ENCODE data around the gene PRORP.

Gene PRORP

GRCh38 chr14:35124127-35124526, 1.8 kb downstream of the PRORP start:
- no peaks in the 10 kb centered on the region for H3K9me3 ChIP-seq (replicated peaks; ENCODE audit: insufficient read depth, low read length)
- no peaks in the 10 kb centered on the region for H3K27me3 ChIP-seq (replicated peaks; ENCODE audit: insufficient read depth, low read length)
- H3K4me2 ChIP-seq (ENCODE audit: low read depth, low read length), result peak overlapping the region; percentile 68
- H3K27ac ChIP-seq (ENCODE audit: low read length), result no peak overlapping the region
- peaks cover 10% of the 10 kb centered on the region; the same call in 1 of the 2 replicates for H3F3A ChIP-seq (ENCODE audit: insufficient read depth, low read length)
- no peaks in the 10 kb centered on the region for H4K20me1 ChIP-seq (ENCODE audit: insufficient read depth, low read length)
- peaks cover 9% of the 10 kb centered on the region for H3K79me2 ChIP-seq (ENCODE audit: low read length)
- DNase-seq, result no peak
- no peaks in the 10 kb centered on the region for H3K9me2 ChIP-seq (replicated peaks; ENCODE audit: insufficient read depth, low read length)
- TF ChIP-seq EZH2 (optimal IDR thresholded peaks at IDR 0.05; ENCODE audit: low read depth, low read length) (no peak), CTCF (IDR thresholded peaks at IDR 0.05; ENCODE audit: low read length) (no peak), EZH2phosphoT487 (IDR thresholded peaks at IDR 0.05; ENCODE audit: low read length) (no peak)
- H3K9ac ChIP-seq (ENCODE audit: low read length), result no peak overlapping the region; the same call in 1 of the 2 replicates
- H3K4me3 ChIP-seq (ENCODE audit: low read length), result no peak overlapping the region
- H2AFZ ChIP-seq (ENCODE audit: low read length), result no peak overlapping the region
- no peaks in the 10 kb centered on the region for H3K36me3 ChIP-seq (replicated peaks; ENCODE audit: insufficient read depth, low read length)
- no peaks in the 10 kb centered on the region; the same call in 1 of the 2 replicates for H3K4me1 ChIP-seq (ENCODE audit: low read length)

DNA sequence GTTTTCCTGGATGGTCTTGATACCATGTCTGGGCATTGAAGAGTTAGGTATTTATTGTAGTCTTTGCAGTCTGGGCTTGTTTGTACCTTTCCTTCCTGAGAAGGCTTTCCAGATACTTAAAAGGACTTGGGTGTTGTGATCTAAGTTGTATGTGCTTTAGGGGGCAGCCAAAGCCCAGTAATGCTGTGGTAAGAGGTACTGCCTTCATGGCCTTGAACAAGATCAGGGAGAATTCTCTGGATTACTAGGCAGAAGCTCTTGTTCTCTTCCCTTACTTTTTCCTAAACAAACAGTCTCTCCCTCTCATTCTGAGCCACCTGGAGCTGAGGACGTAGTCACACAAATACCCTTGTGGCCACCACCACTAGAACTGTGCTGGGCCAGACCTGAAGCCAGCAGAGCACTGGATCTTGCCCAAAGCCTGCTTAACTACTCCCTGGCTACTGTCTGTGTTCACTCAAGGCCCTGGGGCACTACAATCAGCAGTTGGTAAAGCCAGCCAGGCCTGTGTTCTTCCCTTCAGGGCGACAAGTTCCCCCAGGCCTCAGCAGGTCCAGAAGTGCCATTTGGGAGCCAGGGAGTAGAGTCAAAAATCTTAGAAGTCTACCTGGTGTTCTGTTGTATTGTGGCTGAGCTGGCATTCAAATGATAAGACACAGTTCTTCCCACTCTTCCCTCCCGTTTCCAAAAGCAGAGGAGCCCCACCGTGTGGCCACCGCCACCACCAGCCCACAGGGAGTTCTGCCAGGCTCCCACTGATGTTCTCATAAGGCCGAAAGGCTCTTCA, 11.4 kb downstream of the PRORP start:
- Histone ChIP-seq H3K9me3 (replicated peaks; ENCODE audit: insufficient read depth, low read length) (no peaks in the 10 kb centered on the region), H3K4me2 (ENCODE audit: low read depth, low read length) (no peak overlapping the region)
- DNase-seq, result no peak

DNA sequence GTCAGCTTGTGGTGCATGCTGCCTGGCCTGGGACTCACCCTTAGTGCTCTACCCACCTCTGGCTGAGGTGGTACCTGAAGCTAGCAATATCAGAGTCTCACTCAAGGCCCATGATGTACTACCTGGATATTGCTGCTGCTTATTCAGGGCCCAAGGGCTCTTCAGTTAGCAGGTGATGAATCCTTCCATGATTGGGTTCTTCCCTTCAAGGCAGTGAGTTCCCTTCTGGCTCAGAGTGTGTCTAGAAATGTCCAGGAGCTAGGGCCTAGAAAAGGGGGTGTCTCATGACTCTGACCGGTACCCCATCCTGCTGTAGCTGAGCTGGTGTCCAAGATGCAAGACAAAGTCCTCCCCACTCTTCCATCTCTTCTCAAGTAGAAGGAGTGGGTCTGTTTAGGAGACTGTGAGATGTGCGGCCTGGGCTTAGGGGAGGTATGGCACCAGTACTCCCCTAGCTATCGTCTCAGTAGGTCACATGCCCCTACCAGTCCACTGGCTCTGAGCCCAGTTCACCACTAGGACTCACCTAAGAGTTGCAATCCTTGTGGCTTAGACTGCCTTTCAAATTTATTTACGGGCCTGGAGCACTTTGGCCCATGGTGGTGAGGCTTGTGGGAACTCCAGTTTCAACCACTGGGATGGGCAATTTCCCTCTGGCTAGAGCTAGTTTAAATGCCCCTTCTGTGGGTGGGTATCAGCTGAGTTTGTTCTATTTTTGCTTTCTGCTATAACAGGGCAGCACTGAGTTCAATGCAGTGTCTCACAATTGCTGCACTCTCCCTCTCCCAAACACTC, 12.2 kb downstream of the PRORP start:
- no peaks in the 10 kb centered on the region for H3F3A ChIP-seq (ENCODE audit: insufficient read depth, low read length)
- no peaks in the 10 kb centered on the region for H3K9me2 ChIP-seq (replicated peaks; ENCODE audit: insufficient read depth, low read length)
- H3K9ac ChIP-seq (ENCODE audit: low read length), result no peak overlapping the region
- no peaks in the 10 kb centered on the region for H3K36me3 ChIP-seq (replicated peaks; ENCODE audit: insufficient read depth, low read length)
- H3K27me3 ChIP-seq (replicated peaks; ENCODE audit: insufficient read depth, low read length), result no peaks in the 10 kb centered on the region
- H3K79me2 ChIP-seq (ENCODE audit: low read length), result no peaks in the 10 kb centered on the region
- no peak overlapping the region for H3K27ac ChIP-seq (ENCODE audit: low read length)
- H3K4me2 ChIP-seq (ENCODE audit: low read depth, low read length), result no peak overlapping the region
- no peak overlapping the region for H2AFZ ChIP-seq (ENCODE audit: low read length)
- no peak overlapping the region for H3K4me3 ChIP-seq (ENCODE audit: low read length)
- TF ChIP-seq EZH2phosphoT487 (IDR thresholded peaks at IDR 0.05; ENCODE audit: low read length) (no peak), CTCF (IDR thresholded peaks at IDR 0.05; ENCODE audit: low read length) (no peak), EZH2 (optimal IDR thresholded peaks at IDR 0.05; ENCODE audit: low read depth, low read length) (no peak)
- no peak for DNase-seq
- H4K20me1 ChIP-seq (ENCODE audit: insufficient read depth, low read length), result no peaks in the 10 kb centered on the region
- H3K4me1 ChIP-seq (ENCODE audit: low read length), result no peaks in the 10 kb centered on the region
- H3K9me3 ChIP-seq (replicated peaks; ENCODE audit: insufficient read depth, low read length), result no peaks in the 10 kb centered on the region

More for the DNA sequence above, 11.4 kb downstream of the PRORP start:
- no peak overlapping the region for H2AFZ ChIP-seq (ENCODE audit: low read length)
- no peaks in the 10 kb centered on the region for H3K79me2 ChIP-seq (ENCODE audit: low read length)
- H3K9ac ChIP-seq (ENCODE audit: low read length), result no peak overlapping the region
- H3F3A ChIP-seq (ENCODE audit: insufficient read depth, low read length), result no peaks in the 10 kb centered on the region
- no peaks in the 10 kb centered on the region for H3K4me1 ChIP-seq (ENCODE audit: low read length)
- H3K36me3 ChIP-seq (replicated peaks; ENCODE audit: insufficient read depth, low read length), result no peaks in the 10 kb centered on the region
- no peak overlapping the region for H3K4me3 ChIP-seq (ENCODE audit: low read length)
- no peaks in the 10 kb centered on the region for H3K27me3 ChIP-seq (replicated peaks; ENCODE audit: insufficient read depth, low read length)
- H3K9me2 ChIP-seq (replicated peaks; ENCODE audit: insufficient read depth, low read length), result no peaks in the 10 kb centered on the region
- TF ChIP-seq EZH2phosphoT487 (IDR thresholded peaks at IDR 0.05; ENCODE audit: low read length) (no peak), CTCF (IDR thresholded peaks at IDR 0.05; ENCODE audit: low read length) (no peak), EZH2 (optimal IDR thresholded peaks at IDR 0.05; ENCODE audit: low read depth, low read length) (no peak)
- no peaks in the 10 kb centered on the region for H4K20me1 ChIP-seq (ENCODE audit: insufficient read depth, low read length)
- H3K27ac ChIP-seq (ENCODE audit: low read length), result no peak overlapping the region
